Endometrial microvascular endothelial cells (primary cell): ENCODE measurements around the gene CNTN5. TPM values are rescaled to one million over a fixed set of nuclear protein-coding genes. Genes with fewer than 3 reads are reported as not detected.

Experiments used
- in situ Hi-C: cut with HindIII; loops from 2 replicates; pipeline ENCODE4 v1.10.0; 2017; ENCODE audit warnings: low sequenced_read_pairs, low pct_unique_long_range_greater_than_20kb; ENCODE audit errors: inconsistent ontology term
- total RNA-seq: library from RNA; depleted of rRNA; stranded (reverse); fragments of >200 nt; gene quantifications from one replicate; pipeline ENCODE4 v1.2.3, GENCODE V29; 2015; ENCODE audit errors: inconsistent ontology term

CNTN5 gene
- total RNA-seq, 1 donor from 2014 or later = not detected

GRCh38 chr11:99432677-99433076 lies 411.9 kb downstream of the CNTN5 start:
- in situ Hi-C loops = no loop called here

DNA sequence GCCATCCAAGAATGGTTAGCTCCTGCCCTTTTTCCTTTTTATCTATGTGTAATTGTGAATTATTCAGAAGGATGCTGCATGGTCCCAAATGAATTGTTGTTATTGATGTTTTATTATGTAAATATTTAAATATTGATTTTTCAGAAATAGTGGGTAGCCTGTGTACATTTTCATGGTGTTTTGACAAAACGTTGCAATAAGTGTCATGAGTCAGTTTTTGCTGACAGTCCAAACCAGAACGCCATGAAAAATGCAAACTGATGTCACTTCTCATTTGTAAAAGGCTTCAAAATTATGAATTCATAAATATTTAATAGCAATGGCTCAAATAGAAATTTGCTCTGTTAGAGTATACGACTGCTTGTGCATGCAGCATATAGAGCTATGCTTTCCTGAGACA lies 422.5 kb downstream of the CNTN5 start:
- in situ Hi-C loops = no loop called here

- in situ Hi-C loops = no loop called here
Observed at GRCh38 chr11:99446400-99446799, 425.7 kb downstream of the CNTN5 start.

DNA sequence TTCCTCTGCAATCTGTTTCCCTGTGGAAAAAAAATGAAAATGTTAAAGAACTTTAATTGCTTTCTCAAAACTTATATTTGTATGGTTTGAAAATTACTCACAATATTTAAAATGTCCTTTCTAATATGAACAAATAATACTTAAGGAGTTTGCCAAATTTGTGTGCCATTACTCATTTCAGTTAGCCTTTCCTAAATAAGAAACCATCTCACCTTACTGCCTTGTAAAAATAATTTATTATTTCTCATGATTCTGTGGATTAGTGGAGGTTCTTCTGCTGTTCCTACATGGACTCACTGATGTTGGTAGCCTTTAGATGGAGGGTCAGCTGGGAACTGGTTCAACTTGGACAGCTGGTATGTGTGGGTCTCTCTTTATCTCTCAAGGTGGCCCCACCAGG lies 428.6 kb downstream of the CNTN5 start:
- in situ Hi-C loops = no loop called here

GRCh38 chr11:99452075-99452474 lies 431.3 kb downstream of the CNTN5 start:
- in situ Hi-C loops = no loop called here

DNA sequence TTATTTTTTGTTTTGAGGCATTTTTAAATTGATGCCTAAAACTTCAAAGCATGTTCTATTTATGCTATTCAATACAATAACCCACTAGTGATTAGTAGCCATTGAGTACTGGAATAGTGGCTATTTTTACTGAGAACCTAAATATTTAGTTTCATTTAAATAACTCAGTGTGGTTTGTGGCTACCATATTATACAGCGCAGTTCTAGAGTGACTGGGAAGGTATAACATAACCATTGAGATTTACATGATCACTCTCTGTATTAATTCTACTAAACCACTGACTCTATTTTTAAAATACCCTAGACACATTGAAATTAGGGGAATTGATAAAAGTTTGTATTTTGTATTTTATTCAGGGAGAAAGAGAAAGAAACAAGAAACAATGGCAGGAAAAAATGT lies 441.2 kb downstream of the CNTN5 start:
- in situ Hi-C loops = no loop called here

DNA sequence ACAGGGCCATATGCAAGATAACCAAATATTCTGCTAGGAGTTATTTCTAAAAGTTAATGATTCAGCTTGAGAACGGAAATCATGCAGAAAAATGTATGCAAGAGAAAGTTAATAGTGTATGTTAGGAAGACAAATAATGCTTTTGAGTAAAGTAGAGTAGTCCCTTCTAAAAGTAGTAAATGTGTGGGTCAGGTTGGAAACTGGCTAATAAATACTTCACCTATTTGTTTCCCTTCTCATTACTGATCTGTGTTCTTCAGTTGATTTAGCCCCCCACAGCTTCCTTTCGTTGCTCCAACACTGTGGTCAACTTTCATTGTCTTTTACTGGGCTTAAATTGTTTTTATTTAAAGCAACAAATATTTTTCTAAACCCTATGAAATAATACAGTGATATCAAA lies 444.2 kb downstream of the CNTN5 start:
- in situ Hi-C loops = no loop called here

- in situ Hi-C loops = no loop called here
Observed at GRCh38 chr11:99489581-99489980, 468.8 kb downstream of the CNTN5 start.

- in situ Hi-C loops = no loop called here
Observed at GRCh38 chr11:99494065-99494464, 473.3 kb downstream of the CNTN5 start.

DNA sequence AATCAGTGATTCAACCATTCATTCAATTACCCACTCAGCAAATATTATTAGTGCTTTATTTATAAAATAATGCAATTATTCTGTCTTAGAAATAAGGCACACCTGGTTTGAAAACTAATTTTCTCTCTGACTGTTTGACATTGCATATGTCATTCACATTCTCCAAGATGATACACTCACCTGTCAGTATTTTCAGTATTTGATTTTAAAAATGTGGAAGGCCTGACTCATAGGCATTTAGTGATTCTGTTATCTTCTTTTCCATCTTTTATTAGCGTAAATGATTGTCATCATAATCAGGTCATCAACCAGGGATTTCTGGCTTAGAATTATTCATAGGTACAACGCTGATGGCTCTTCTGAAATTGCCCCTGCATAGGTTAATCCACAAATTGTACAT lies 480.9 kb downstream of the CNTN5 start:
- in situ Hi-C loops = no loop called here

DNA sequence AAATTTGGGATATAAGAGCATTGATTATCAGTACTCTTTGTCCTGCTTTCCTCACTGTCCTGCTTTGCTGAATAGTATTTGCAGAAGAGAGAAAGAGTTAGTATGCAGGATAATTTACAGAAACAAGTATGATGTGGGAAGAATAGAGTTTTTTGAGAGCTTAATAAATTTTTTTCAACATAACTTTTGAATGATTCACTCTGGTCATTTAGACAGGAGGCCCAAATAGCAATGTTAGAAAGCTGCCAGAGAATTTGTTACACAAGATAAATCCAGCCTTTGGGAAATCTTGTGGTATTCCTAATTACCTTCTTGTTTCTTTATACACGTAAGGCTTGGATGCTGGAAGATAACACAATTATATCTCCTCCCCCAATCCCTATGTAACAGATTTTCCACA lies 484.6 kb downstream of the CNTN5 start:
- in situ Hi-C loops = no loop called here

GRCh38 chr11:99505831-99506230 lies 485.1 kb downstream of the CNTN5 start:
- in situ Hi-C loops = no loop called here

- in situ Hi-C loops = no loop called here
Observed at GRCh38 chr11:99509863-99510262, 489.1 kb downstream of the CNTN5 start.

GRCh38 chr11:99513368-99513767 lies 492.6 kb downstream of the CNTN5 start:
- in situ Hi-C loops = no loop called here

GRCh38 chr11:99519095-99519494 lies 498.3 kb downstream of the CNTN5 start:
- in situ Hi-C loops = no loop called here

GRCh38 chr11:99522467-99523173 lies 501.9 kb downstream of the CNTN5 start:
- in situ Hi-C loops = no loop called here

DNA sequence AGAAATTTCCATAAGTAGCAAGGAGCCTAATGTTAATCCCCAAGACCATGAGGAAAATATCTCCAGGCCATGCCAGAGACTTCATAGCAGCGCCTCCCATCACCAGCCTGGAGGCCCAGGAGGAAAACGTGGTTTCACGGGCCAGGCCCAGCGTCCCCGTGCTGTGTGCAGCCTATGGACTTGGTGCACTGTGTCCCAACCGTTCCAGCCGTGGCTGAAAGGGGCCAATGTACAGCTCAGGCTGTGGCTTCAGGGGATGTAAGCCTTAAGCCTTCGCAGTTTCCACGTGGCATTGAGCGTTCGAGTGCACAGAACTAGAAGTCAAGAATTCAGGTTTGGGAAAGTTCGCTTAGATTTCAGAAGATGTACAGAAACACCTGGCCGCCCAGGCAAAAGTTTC lies 510.7 kb downstream of the CNTN5 start:
- in situ Hi-C loops = no loop called here

GRCh38 chr11:99534812-99535211 lies 514.1 kb downstream of the CNTN5 start:
- in situ Hi-C loops = no loop called here

DNA sequence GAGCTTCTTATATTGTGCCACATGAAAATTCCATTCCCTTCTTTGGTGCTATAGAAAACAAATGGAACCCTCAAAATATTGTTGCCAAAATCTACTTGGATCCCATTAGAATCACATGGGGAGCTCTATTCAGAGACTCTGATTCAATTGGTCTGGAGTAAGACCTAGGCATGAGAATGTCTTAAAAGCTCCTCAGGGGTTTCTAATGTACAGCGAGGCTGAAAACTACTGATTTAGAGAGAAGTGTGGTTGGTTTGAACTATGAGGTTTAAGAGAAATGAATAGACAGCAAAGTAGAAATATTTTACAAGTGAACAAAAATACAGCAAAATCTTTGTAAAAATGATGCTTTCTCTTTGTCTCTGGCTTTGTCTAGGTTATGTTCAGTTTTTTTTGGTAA lies 514.7 kb downstream of the CNTN5 start:
- in situ Hi-C loops = no loop called here

- in situ Hi-C loops = no loop called here
Observed at GRCh38 chr11:99535819-99536218, 515.1 kb downstream of the CNTN5 start.

GRCh38 chr11:99537681-99538080 lies 516.9 kb downstream of the CNTN5 start:
- in situ Hi-C loops = no loop called here
